ENCODE data around the gene CNTNAP2.

Gene CNTNAP2

DNA sequence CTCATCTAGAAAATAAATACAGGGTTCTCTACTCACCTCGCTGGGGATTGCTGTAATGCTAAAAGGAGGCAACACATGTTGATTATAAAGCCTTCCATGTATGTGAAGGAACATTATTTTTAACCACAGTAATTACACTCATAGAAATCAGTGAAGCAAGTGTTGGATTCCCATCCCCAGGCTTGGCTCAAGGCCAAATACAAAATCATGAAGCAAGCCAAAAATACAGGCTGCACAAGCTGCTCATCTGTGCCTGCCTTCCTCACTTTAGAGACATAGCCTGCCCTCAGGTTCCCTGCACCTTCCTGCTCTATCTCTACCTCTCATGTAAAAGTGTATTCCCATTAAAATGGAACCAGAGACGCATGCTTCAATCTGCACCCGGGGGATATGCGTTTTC lies 1396.8 kb downstream of the CNTNAP2 start:
- Histone ChIP-seq H3K27ac (ENCODE audit: extremely low read depth, low read depth, low read length) (no peak overlapping the region), H3K36me3 (ENCODE audit: control insufficient read depth in 2 of 2, insufficient read depth in 1 of 2, low read length in 2 of 2) (no peaks in the 10 kb centered on the region), H3K4me3 (ENCODE audit: low read depth, low read length) (no peak overlapping the region), H3K4me1 (ENCODE audit: control insufficient read depth, insufficient read depth, low read length) (no peaks in the 10 kb centered on the region), H3K9me3 (ENCODE audit: control insufficient read depth, insufficient read depth, low read depth, low read length) (no peaks in the 10 kb centered on the region)
- ChIA-PET POLR2A (no interaction called here), CTCF (no interaction called here)
- TF ChIP-seq, protein P1, sequence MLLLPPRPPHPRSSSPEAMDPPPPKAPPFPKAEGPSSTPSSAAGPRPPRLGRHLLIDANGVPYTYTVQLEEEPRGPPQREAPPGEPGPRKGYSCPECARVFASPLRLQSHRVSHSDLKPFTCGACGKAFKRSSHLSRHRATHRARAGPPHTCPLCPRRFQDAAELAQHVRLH (tag by site-specific recombination; IDR thresholded peaks at IDR 0.05) = no peak
- TF ChIP-seq ZBTB49 (tag by site-specific recombination; IDR thresholded peaks at IDR 0.05; ENCODE audit: low read depth) (no peak), GLI2 (tag by site-specific recombination; IDR thresholded peaks at IDR 0.05; ENCODE audit: borderline replicate concordance, low read depth) (no peak), ZNF146 (tag by site-specific recombination; IDR thresholded peaks at IDR 0.05) (no peak), ZNF2 (tag by site-specific recombination; IDR thresholded peaks at IDR 0.05) (no peak), ZNF302 (tag by site-specific recombination; IDR thresholded peaks at IDR 0.05; ENCODE audit: low read depth) (no peak), ZNF138 (tag by site-specific recombination; IDR thresholded peaks at IDR 0.05; ENCODE audit: borderline replicate concordance) (no peak), ZBTB26 (tag by site-specific recombination; optimal IDR thresholded peaks at IDR 0.05) (no peak), ZNF560 (tag by site-specific recombination; IDR thresholded peaks at IDR 0.05; ENCODE audit: borderline replicate concordance) (no peak), SCRT2 (tag by site-specific recombination; IDR thresholded peaks at IDR 0.05) (no peak)

- Histone ChIP-seq H3K27ac (ENCODE audit: extremely low read depth, low read depth, low read length) (no peak overlapping the region), H3K36me3 (ENCODE audit: control insufficient read depth in 2 of 2, insufficient read depth in 1 of 2, low read length in 2 of 2) (no peaks in the 10 kb centered on the region), H3K4me3 (ENCODE audit: low read depth, low read length) (no peak overlapping the region), H3K4me1 (ENCODE audit: control insufficient read depth, insufficient read depth, low read length) (no peaks in the 10 kb centered on the region), H3K9me3 (ENCODE audit: control insufficient read depth, insufficient read depth, low read depth, low read length) (no peaks in the 10 kb centered on the region)
- no peak for TF ChIP-seq PRDM6 (tag by site-specific recombination; IDR thresholded peaks at IDR 0.05)
- TF ChIP-seq ZNF621 (tag by site-specific recombination; IDR thresholded peaks at IDR 0.05) = no peak
- TF ChIP-seq ZNF175 (tag by site-specific recombination; IDR thresholded peaks at IDR 0.05) = no peak
- no peak for TF ChIP-seq BCL11A (tag by site-specific recombination; IDR thresholded peaks at IDR 0.05; ENCODE audit: low read depth)
- no peak for TF ChIP-seq KLF1 (tag by site-specific recombination; IDR thresholded peaks at IDR 0.05)
- no peak for TF ChIP-seq KLF16 (tag by site-specific recombination; IDR thresholded peaks at IDR 0.05)
- TF ChIP-seq, protein P2, sequence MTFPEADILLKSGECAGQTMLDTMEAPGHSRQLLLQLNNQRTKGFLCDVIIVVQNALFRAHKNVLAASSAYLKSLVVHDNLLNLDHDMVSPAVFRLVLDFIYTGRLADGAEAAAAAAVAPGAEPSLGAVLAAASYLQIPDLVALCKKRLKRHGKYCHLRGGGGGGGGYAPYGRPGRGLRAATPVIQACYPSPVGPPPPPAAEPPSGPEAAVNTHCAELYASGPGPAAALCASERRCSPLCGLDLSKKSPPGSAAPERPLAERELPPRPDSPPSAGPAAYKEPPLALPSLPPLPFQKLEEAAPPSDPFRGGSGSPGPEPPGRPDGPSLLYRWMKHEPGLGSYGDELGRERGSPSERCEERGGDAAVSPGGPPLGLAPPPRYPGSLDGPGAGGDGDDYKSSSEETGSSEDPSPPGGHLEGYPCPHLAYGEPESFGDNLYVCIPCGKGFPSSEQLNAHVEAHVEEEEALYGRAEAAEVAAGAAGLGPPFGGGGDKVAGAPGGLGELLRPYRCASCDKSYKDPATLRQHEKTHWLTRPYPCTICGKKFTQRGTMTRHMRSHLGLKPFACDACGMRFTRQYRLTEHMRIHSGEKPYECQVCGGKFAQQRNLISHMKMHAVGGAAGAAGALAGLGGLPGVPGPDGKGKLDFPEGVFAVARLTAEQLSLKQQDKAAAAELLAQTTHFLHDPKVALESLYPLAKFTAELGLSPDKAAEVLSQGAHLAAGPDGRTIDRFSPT (tag by site-specific recombination; IDR thresholded peaks at IDR 0.05) = no peak
- no peak for TF ChIP-seq ZNF19 (tag by site-specific recombination; IDR thresholded peaks at IDR 0.05; ENCODE audit: low read depth)
- no peak for TF ChIP-seq ZNF660 (tag by site-specific recombination; IDR thresholded peaks at IDR 0.05)
- no peak for TF ChIP-seq ZNF211 (tag by site-specific recombination; IDR thresholded peaks at IDR 0.05; ENCODE audit: low read depth)
- no peak for TF ChIP-seq SP7 (tag by site-specific recombination; IDR thresholded peaks at IDR 0.05)
- TF ChIP-seq ZNF785 (tag by site-specific recombination; IDR thresholded peaks at IDR 0.05) = no peak
- TF ChIP-seq, protein P3, sequence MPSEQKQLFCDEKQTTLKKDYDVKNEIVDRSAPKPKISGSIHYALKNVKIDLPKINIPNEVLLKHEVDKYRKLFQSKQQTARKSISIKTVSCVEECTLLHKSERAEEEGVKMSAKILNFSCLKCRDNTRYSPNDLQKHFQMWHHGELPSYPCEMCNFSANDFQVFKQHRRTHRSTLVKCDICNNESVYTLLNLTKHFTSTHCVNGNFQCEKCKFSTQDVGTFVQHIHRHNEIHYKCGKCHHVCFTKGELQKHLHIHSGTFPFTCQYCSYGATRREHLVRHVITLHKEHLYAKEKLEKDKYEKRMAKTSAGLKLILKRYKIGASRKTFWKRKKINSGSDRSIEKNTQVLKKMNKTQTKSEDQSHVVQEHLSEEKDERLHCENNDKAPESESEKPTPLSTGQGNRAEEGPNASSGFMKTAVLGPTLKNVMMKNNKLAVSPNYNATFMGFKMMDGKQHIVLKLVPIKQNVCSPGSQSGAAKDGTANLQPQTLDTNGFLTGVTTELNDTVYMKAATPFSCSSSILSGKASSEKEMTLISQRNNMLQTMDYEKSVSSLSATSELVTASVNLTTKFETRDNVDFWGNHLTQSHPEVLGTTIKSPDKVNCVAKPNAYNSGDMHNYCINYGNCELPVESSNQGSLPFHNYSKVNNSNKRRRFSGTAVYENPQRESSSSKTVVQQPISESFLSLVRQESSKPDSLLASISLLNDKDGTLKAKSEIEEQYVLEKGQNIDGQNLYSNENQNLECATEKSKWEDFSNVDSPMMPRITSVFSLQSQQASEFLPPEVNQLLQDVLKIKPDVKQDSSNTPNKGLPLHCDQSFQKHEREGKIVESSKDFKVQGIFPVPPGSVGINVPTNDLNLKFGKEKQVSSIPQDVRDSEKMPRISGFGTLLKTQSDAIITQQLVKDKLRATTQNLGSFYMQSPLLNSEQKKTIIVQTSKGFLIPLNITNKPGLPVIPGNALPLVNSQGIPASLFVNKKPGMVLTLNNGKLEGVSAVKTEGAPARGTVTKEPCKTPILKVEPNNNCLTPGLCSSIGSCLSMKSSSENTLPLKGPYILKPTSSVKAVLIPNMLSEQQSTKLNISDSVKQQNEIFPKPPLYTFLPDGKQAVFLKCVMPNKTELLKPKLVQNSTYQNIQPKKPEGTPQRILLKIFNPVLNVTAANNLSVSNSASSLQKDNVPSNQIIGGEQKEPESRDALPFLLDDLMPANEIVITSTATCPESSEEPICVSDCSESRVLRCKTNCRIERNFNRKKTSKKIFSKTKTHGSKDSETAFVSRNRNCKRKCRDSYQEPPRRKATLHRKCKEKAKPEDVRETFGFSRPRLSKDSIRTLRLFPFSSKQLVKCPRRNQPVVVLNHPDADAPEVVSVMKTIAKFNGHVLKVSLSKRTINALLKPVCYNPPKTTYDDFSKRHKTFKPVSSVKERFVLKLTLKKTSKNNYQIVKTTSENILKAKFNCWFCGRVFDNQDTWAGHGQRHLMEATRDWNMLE (tag by site-specific recombination; conservative IDR thresholded peaks at IDR 0.05; ENCODE audit: low read depth) = no peak
- ChIA-PET POLR2A (no interaction called here), CTCF (no interaction called here)
Measured at GRCh38 chr7:147516391-147516790, 1399.8 kb downstream of the CNTNAP2 start.
